Effector memory CD4-positive, alpha-beta T cell (primary cell): ENCODE results near the gene ANKS6.

ENCODE experiments used
- DNase-seq, 3 donors: peaks; one replicate each; pipeline ENCODE4 v3.0.0-alpha.2; 2020
- H3K27ac ChIP-seq: 2 replicates; pipeline ENCODE4 v1.7.0; 2013; ENCODE audit warnings: mild to moderate bottlenecking, low read length, moderate library complexity; ENCODE audit not compliant: insufficient read depth, poor library complexity, severe bottlenecking
- H3K27me3 ChIP-seq: replicated peaks from 2 replicates; pipeline ENCODE4 v1.7.0; 2013; ENCODE audit warnings: mild to moderate bottlenecking, low read length; ENCODE audit not compliant: insufficient read depth, control insufficient read depth, poor library complexity, severe bottlenecking
- H3K36me3 ChIP-seq: 2 replicates; pipeline ENCODE4 v1.7.0; 2013; ENCODE audit warnings: mild to moderate bottlenecking, low read length, moderate library complexity; ENCODE audit not compliant: control insufficient read depth, insufficient read depth
- H3K4me1 ChIP-seq: 2 replicates; pipeline ENCODE4 v1.7.0; 2013; ENCODE audit warnings: low read length, mild to moderate bottlenecking; ENCODE audit not compliant: control insufficient read depth, insufficient read depth, poor library complexity, severe bottlenecking
- H3K4me3 ChIP-seq: 2 replicates; pipeline ENCODE4 v1.7.0; 2013; ENCODE audit warnings: low read length, low read depth, mild to moderate bottlenecking; ENCODE audit not compliant: insufficient read depth, poor library complexity, severe bottlenecking
- H3K9me3 ChIP-seq: 2 replicates; pipeline ENCODE4 v1.7.0; 2013; ENCODE audit warnings: mild to moderate bottlenecking, low read length, moderate library complexity; ENCODE audit not compliant: control insufficient read depth

Gene ANKS6

DNA sequence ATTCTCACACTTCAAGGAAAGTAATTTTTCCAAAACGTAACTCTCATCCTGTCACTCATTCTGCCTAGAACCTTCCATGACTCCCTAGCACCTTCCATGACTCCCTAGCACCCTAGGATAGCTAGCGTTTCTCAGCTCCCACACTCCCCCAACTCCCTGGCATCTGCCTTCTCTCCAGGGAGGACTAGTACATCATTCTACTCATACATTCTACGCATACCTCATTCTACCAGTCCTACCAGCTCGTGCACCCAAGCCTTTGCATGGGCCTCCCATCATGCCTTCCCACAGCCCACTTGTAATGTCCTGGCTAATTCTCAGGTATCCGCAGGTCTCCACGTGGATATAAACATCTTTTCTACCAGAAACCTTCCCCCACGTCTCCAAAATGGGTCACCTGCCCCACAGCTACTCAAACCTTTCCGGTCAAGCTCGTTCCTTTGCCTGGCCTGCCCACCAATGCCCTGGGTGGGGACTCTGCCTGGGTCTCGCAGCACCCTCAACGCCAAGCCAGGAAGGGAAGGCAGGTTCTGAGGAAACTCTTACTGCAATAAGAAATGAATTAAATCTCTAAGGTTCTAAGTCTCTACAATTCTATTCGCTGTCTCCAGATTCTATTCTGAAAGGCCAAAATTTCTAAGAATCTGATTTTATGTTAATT, 930 bp downstream of the ANKS6 start:
- no peak overlapping the region for H3K27ac ChIP-seq
- no peaks in the 10 kb centered on the region for H3K36me3 ChIP-seq
- H3K4me1 ChIP-seq: peaks cover 7% of the 10 kb centered on the region
- peak overlapping the region; percentile 68 for H3K4me3 ChIP-seq
- no peaks in the 10 kb centered on the region for H3K9me3 ChIP-seq
- H3K27me3 ChIP-seq: no peaks in the 10 kb centered on the region
- DNase-seq: no peak

DNA sequence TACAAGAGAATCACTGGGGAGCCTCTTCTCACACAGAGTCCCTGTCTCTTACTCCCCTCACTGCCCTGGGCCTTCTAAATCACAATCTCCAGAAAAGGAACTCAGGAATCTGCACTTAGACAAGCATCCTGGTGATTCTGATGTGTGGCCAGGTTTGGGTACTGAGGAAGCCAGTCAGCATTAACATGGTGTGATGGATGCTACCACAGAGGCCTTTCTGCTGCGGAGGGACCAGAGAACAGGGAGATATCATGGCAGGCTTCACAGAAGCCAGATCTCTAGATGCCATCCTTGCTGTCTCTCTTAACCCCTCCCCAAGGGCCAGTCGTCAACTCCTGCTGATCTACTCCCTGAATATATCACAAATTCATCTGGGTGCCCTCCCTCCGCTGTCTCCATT, 1.6 kb downstream of the ANKS6 start:
- no peak overlapping the region for H3K27ac ChIP-seq
- no peaks in the 10 kb centered on the region for H3K36me3 ChIP-seq
- H3K4me1 ChIP-seq: peaks cover 7% of the 10 kb centered on the region
- H3K9me3 ChIP-seq: no peaks in the 10 kb centered on the region
- no peak overlapping the region for H3K4me3 ChIP-seq
- no peak for DNase-seq
- no peaks in the 10 kb centered on the region for H3K27me3 ChIP-seq

DNA sequence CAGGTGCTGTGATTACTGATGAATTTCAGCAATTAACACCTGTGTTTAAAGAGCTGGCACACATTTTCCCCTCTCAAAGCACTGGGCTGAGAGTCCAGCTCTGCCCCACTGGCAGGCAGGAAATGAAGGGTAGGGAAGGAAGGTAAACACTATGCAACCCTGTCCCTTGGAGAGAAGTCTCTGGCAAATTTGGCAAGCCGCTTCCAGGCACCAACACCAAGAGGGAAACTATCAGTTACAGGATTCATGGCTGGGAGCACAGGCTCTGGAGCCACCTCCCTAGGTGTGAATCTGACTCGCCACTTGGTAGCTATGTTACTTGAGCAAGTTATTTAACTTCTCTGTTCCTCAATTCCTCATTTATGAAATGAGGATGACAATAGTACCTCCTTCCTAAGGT, 3.3 kb downstream of the ANKS6 start:
- DNase-seq: no peak
- Histone ChIP-seq H3K27ac (no peak overlapping the region), H3K4me1 (peaks cover 7% of the 10 kb centered on the region), H3K9me3 (no peaks in the 10 kb centered on the region), H3K4me3 (no peak overlapping the region), H3K27me3 (no peaks in the 10 kb centered on the region), H3K36me3 (no peaks in the 10 kb centered on the region)

DNA sequence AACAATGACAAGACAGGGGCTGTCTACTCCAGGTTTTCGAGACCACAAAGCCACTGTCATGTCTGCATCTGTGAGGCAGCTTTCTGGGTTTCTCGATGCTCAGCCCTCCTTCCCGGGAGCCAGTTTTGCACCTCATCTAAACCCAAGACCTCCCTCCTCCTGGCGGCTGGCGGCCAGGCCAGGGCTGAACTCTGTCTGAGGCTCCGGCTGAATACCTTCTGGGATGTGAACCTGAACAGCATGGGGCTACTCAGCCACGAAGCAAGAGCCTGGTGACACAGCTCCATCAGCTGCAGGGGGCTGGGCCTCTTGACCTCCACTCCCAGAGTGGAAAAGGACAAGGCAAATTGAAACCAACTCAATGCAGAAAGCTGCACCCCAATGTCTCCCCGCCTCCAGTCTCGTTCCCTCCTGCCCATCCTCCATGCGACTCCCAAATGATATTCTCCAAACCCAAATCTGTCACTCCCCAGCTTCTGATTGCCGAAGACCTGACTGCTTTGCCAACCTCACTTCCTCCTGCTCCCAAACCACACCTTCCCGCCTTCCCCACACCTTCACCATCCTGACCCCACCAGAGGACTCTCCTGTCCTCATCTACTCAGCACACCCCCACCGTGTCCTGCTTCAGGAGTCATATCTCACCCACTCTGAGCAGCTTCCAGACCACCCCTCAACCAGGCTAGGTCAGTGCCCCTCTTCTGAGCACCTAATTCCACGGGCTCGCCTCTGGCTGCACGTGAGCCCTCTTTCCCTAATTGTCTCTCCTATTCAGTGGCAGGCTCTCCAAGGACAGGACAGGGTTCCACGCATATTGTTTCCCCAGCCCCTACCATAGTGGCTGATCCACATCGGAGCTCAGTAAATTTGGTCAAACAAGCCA, 4.5 kb downstream of the ANKS6 start:
- H3K4me1 ChIP-seq: peaks cover 7% of the 10 kb centered on the region
- H3K27me3 ChIP-seq: no peaks in the 10 kb centered on the region
- no peak for DNase-seq
- H3K4me3 ChIP-seq: no peak overlapping the region
- H3K9me3 ChIP-seq: no peaks in the 10 kb centered on the region
- H3K36me3 ChIP-seq: no peaks in the 10 kb centered on the region
- no peak overlapping the region for H3K27ac ChIP-seq

DNA sequence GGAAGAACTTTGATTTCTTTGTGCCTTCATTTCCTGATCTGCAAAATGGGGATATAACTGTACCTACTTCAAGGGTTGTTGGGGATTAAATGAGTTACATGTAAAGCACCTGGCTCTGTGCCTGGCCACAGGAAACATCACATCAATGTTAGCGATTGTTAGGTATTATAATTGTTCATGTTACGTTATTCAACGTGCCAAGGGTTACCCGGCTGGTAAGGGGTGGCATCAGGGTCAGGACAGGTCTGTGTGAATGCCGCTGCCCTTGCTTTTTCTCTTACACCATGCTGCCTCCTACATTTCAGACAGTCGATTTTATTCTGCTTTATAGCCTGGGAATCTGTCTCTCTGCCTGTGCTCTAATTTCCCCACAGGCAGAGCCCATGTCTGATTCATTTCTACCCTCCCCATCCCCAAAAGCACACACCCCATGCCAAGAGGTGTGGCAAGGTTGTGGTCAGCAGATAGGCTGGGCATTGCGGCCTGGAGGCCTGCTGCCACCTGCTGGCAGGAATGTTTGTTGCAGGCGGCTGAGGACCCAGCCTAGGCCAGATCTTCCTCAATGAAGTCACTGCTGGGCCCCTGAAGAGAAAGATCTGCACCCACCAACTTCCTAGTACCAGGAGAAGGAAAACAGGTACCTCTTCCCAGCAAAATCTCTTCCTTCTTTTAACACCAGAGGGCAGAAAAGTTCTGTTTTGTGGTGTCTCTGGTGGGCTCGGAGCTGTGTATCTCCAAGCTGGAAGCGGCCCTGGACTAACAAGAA, 5.3 kb downstream of the ANKS6 start:
- H3K9me3 ChIP-seq: no peaks in the 10 kb centered on the region
- H3K36me3 ChIP-seq: no peaks in the 10 kb centered on the region
- no peaks in the 10 kb centered on the region for H3K27me3 ChIP-seq
- DNase-seq: peak; percentile 16 to 32 (median 19)
- no peak overlapping the region for H3K4me3 ChIP-seq
- no peak overlapping the region for H3K27ac ChIP-seq
- H3K4me1 ChIP-seq: peaks cover 7% of the 10 kb centered on the region

DNA sequence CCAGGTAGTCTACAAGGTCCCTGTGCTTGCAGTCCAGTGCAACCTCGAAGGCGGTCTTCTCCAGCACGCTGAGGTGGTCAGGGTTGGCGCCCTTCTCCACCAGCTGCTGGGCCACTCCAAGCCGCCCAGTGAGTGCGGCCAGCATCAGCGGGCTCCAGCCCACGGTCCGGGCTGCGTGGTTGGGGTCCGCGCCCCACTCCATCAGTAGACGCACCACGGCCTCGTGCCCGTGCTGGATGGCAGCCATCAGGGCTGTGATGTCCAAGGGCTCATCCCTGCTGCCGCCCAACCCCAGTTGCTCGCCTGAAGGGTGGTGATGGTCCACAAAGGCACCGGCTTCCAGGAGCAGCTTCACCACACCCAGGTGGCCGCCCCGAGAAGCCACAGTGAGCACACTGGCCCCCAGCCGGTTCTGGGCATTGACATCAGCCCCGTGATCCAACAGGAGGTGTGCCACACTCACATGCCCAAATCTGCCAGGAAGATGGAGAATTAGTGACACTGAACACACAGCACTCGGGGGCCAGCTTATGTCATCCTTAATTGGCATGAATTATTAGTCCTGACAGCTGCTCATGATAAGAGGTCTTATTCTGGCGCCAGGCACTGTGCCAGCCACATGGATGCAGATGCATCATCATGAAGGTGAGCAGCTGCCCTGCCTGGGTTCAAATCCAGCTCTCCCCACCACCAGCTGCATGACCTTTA, 6.1 kb downstream of the ANKS6 start:
- no peak for DNase-seq
- no peak overlapping the region for H3K27ac ChIP-seq
- H3K36me3 ChIP-seq: no peaks in the 10 kb centered on the region
- H3K9me3 ChIP-seq: no peaks in the 10 kb centered on the region
- H3K27me3 ChIP-seq: no peaks in the 10 kb centered on the region
- no peak overlapping the region for H3K4me3 ChIP-seq
- no peaks in the 10 kb centered on the region for H3K4me1 ChIP-seq

DNA sequence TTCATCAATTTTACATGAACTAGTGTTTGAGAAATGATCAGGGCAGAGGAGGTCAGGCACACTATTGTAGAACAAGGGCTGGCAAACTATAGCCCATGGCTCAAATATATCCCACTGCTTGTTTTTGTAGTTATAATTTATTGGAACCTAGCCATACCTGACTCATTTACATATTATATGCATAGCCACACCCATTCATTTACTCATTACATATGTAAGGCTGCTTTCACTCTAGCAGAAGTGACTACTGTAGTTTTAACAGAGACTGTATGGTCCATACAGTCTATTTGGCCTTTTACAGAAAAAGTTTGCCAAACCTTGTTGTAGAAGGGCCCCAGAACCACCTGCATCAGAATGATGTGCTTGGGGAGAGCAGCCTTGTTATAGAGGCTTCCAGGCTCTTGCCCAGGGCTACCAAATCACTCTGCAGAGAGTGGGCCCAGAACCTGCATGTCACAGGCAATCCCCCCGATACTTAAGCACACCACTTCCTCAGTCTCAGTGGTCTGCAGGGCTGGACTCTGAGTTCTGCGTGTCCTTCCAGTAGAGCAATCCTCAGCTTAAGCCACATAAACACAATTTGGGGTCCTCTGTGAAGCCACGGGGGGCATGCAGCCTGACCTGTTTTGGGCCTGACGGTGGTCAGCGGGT, 6.7 kb downstream of the ANKS6 start:
- H3K36me3 ChIP-seq: no peaks in the 10 kb centered on the region
- no peaks in the 10 kb centered on the region for H3K9me3 ChIP-seq
- no peak overlapping the region for H3K27ac ChIP-seq
- H3K4me3 ChIP-seq: no peak overlapping the region
- no peaks in the 10 kb centered on the region for H3K4me1 ChIP-seq
- DNase-seq: no peak
- H3K27me3 ChIP-seq: no peaks in the 10 kb centered on the region

DNA sequence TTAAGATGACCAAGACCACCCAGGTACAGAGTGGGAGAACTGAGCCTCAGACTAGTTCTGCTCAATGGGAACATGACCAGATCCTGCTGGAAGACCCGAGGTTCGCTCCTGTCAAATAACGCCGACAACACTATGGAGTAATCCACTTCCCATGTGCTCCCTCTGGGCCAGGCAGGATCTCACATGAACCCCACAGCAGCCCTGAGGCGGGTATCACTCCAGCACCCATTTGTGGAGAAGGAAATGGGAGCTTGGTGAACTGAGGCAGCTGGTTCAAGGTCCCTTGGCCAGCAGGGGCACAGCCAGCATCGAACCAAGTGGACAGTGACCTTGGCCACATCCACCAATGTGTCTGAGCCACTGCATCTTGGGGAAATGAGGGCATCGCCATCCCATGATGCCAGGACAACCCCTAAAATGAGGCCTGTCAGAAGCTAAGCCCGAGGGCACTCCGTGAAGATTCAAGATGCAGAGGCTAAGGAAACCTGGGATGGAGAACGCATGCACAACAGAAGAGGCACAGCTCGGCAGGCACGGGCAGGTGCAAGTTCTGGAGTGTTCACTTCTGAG, 8.5 kb downstream of the ANKS6 start:
- no peak for DNase-seq
- H3K4me1 ChIP-seq: no peaks in the 10 kb centered on the region
- H3K9me3 ChIP-seq: no peaks in the 10 kb centered on the region
- no peak overlapping the region for H3K4me3 ChIP-seq
- no peaks in the 10 kb centered on the region for H3K27me3 ChIP-seq
- H3K36me3 ChIP-seq: no peaks in the 10 kb centered on the region
- H3K27ac ChIP-seq: no peak overlapping the region
